NCI-H82 (cell line): Measurements from ENCODE around the gene DDX49.
"Not testable (repeated sequence)": the region's sequence is repeated elsewhere in the genome, so short reads cannot be mapped to it uniquely, and the experiment has no call there.

Experiments
- DNase-seq: peaks from one replicate; lab custom pipeline; 2025; lab: John Stamatoyannopoulos, UW

The DDX49 gene

DNA sequence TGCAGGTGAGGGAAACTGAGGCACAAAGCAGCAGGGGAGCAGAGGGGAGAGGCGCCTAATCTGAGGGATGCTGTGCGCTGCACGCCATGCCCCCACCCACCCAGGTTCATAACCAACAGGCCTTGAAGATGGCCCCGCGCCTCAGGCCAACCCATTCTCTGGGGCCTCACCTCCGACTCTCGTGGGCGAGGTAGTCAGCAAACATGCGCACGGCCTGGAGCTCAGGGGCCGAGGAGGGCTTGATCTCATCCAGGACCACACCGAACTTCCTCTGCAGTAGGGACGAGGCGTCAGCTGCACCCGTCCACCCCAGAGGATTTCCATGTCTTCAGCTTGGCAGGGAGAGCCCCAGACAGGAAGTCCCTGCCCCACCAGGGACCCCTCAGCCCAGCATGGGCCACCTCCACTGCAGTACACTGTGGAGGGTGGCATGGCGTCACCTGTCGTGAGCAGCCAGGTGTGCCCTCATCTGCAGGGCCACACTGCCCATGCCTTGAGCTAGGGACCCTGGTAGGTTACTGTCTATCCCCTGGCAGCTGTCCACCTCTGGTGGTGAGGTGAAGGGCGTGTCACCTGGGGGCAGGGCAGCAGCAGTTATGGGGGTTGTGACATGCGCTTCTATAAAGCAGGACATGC is 8.6 kb upstream of the DDX49 start:
- no peak for DNase-seq

- no peak for DNase-seq
Measured at GRCh38 chr19:18912933-18913332, 6.6 kb upstream of the DDX49 start.

DNA sequence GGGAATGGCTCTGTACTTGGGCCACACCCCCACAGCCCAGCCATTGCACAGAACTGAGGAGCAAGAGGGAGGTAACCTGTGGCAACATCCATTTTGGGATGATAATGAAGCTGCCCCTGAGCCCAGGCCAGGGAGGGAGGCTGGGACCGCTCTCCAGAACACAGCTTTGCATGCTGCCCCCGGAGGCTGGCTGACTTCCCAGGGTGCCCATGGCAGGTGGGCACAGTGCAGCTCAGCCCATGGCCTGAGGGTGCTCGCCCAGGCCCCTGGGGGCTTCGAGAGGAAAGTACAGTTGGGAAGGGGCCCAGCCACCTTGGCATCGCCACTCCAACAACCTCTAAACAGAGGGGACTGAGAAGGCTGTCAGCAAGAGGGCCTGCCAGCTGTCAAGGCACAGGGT is 6.0 kb upstream of the DDX49 start:
- no peak for DNase-seq

DNA sequence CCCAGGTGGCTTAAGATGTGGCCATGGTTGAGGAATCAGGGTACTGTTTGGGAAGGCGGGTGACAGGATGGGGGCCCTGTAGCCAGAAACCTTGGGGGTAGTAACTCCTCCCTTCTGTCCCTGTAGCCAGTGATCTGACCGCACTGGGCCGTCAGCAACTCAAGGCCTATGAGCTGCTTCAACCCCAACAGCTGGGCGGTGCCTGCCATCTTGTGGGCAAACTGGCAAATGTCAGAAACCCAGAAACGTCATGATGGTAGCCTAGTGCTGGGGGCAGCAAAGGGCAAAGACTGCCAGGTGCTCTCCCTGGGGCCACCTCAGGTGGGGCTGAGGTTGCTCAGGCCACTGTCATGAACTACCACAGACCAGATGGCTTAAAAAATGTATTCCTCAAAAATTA is 3.9 kb upstream of the DDX49 start:
- DNase-seq = peak; percentile 69

GRCh38 chr19:18917593-18917992 is 1.9 kb upstream of the DDX49 start:
- not testable (repeated sequence) for DNase-seq

GRCh38 chr19:18919900-18920214 is 342 bp downstream of the DDX49 start:
- DNase-seq = no peak

GRCh38 chr19:18920400-18920799 is 885 bp downstream of the DDX49 start:
- DNase-seq = no peak

DNA sequence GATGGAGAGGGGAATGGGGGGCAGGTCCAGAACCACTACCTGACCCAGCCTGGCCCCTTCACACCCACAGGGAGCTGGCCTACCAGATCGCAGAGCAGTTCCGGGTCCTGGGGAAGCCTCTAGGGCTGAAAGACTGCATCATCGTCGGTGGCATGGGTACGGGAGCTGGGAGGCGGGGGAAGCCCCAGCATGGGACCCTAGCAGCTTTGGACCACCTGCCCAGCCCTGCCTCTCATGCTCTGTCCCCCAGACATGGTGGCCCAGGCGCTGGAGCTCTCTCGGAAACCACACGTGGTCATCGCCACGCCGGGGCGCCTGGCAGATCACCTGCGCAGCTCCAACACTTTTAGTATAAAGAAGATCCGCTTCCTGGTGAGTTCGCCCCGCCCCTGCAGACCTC is 2.1 kb downstream of the DDX49 start:
- DNase-seq = no peak

GRCh38 chr19:18922228-18922985 is 2.9 kb downstream of the DDX49 start:
- DNase-seq = no peak

- DNase-seq = no peak
Measured at GRCh38 chr19:18924684-18925213, 5.2 kb downstream of the DDX49 start.

- no peak for DNase-seq
Measured at GRCh38 chr19:18928018-18928805, 8.7 kb downstream of the DDX49 start.

- DNase-seq = no peak
Measured at GRCh38 chr19:18929311-18929710, 9.8 kb downstream of the DDX49 start.

- no peak for DNase-seq
Measured at GRCh38 chr19:18931316-18932162, 12.0 kb downstream of the DDX49 start.

DNA sequence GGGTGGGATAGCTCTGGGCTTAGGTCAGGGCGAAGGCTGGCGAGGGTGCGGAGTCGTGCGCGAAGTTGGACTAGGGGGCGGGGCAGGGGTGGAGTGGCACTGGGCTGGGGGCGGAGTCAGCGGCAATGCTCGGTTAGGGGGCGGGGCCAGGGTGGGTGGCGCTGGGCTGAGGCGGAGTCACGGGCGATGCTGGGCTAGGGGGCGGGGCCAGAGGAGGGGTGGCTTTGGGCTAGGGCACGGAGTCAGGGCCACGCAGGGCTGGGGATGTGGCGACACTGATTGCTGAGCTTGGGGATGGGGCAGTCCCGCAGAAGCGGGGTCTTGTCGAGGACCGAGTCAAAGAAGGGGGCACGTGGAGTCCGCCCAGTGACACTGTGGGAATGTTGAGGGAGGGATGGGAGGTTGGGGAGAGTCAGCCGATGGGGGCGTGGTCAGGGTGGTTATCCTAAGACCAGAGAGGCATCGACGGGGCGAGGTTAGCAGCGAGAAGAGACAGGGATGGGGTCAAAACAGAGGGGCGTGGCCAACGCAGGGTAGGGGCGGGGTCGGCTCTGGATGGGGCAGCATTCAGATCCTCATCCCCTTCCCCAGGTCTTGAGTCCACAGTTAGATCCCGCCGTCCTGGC is 12.8 kb downstream of the DDX49 start:
- peak; percentile 98 for DNase-seq

DNA sequence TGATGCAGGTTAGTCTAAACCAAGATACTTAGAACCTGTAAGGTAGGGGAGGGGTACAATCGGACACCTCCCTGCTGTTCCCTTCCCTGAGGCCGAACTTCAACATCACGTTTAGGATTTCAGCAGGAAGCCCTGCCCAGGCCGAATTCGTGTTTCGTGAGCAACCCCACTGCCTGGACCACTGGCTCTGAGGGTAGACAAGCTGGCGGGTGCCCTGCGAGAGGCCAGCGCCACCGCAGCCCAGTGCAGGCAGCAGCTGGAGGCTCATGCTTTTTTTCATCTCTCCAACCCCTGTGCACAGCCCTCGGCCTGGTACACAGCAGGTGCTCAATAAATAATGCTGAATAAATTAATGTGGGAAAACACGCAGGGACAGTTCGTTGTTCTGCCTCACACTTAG is 13.8 kb downstream of the DDX49 start:
- no peak for DNase-seq

GRCh38 chr19:18939163-18939562 is 19.6 kb downstream of the DDX49 start:
- no peak for DNase-seq

DNA sequence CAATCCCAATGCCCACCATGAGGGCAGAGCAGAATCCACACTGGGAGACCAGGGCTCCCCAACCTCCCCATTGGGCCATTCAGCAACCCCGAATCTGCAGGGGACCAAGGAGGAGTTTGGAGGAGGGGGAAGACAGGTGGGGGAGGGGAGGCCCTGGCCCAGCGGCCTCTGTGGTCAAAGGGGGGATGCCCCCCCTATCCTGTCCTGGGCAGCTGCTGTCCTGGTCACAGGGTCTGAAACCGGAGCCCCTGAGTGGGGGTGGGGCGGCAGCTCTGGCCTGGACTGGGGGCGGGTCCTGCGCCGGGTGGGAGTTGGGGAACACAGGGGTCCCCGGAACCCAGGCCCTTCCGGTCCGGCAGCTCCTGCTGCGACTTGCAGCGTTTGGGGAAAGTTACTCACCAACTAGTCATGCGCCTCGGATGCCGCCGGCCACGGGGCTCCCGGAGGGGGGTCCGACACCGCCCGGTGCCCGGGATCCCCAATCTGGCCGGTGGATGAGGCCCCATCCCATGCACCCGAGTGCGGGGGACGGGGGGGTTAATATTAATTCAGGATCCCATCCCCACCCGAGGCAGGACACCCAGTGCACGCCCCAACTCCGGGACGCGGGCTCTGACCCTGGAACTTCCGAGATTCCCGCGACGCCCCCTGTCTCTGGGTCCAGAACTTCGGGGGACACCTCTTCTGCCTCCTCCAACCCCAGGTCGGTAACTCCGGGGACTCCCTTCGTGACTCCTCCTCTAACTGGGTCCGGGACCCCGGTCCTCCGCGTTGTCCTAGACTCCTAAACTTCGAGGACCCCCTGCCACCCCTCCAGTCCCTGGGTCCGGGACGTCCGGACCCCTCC is 20.6 kb downstream of the DDX49 start:
- DNase-seq = no peak

DNA sequence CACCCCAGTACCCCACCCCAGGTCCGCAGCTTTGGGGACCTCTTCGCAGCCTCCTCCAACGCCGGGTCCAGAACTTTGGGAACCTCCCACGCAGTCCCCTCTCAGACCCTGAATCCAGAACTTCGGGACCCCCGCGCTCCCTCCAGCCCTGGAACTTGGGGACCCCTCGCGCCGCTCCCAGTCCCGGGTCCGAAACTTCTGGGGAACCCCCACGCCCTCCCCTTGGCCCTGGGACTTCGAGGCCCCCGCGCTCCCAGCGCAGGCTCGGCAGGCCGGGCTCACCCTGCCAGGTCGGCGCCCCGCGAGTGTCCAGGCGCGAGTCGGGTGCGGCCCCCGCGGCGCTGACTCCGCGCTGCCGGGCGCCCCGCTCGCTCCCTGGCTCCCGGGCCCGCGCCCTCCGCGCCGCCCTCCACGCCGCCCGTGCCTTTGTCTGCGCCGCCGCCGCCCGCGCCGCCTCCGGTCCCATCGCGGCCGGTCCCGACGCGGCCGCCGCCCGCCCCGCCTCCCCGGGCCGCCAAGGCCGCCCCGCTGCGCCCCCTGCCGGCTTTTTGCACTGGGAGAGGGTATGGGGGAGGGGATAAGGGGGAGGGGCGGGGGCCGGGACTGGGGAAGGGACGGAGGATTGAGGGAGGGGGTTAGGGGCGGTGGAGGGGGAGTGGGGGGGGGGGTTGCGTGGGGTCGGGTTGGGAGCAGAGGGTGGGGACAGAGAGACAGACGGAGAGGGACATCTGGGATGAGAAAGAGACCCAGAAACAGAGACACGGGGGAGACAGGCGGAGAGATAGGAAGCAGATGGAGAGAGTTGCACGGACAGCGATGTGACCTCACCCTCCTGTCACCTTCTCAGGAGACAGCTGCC is 21.5 kb downstream of the DDX49 start, which contains the start of gene HOMER3:
TSS of gene HOMER3 (minus strand) at position 449 of the 859 bp plus-strand sequence. CDS start 2,235 bp downstream, outside the sequence.
- peak; percentile 92 for DNase-seq

- no peak for DNase-seq
Measured at GRCh38 chr19:18941628-18942354, 22.3 kb downstream of the DDX49 start.
